ENCODE measurements around the gene MEIS2. TPM values are rescaled to one million over a fixed set of nuclear protein-coding genes. Genes with fewer than 3 reads are reported as not detected.

MEIS2 gene
- total RNA-seq, 2 donors from 2014 or later: 7.1 to 9.7 TPM

DNA sequence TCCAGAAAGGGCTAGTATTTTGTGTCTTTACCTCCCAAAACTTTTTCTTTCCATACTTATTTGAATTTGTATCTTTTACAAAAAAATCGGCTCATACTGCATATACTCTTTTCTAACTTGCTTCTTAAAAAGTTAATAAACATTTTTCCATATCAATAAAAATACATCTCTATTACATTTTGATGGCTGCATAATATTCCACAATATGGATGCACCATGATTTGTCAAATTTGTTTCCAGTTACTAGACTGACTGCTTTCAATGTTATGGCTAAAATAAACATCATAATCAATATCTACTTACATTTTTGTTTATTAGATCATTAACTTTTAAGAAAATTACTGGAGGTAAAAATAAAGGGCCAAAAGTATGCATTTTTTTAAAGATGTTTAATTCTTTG is 121.7 kb downstream of the MEIS2 start:
- TF ChIP-seq, protein P1, sequence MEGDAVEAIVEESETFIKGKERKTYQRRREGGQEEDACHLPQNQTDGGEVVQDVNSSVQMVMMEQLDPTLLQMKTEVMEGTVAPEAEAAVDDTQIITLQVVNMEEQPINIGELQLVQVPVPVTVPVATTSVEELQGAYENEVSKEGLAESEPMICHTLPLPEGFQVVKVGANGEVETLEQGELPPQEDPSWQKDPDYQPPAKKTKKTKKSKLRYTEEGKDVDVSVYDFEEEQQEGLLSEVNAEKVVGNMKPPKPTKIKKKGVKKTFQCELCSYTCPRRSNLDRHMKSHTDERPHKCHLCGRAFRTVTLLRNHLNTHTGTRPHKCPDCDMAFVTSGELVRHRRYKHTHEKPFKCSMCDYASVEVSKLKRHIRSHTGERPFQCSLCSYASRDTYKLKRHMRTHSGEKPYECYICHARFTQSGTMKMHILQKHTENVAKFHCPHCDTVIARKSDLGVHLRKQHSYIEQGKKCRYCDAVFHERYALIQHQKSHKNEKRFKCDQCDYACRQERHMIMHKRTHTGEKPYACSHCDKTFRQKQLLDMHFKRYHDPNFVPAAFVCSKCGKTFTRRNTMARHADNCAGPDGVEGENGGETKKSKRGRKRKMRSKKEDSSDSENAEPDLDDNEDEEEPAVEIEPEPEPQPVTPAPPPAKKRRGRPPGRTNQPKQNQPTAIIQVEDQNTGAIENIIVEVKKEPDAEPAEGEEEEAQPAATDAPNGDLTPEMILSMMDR (conservative IDR thresholded peaks at IDR 0.05): no peak
- Mint-ChIP-seq H3K27ac (no peak overlapping the region), H3K9me3 (peaks cover 13% of the 10 kb centered on the region), H3K27me3 (ENCODE audit: insufficient read depth) (no peaks in the 10 kb centered on the region), H3K36me3 (ENCODE audit: low read depth) (no peaks in the 10 kb centered on the region), H3K4me1 (peaks cover 10% of the 10 kb centered on the region), H3K4me3 (no peak overlapping the region)
- no peak for DNase-seq
- no peak overlapping the region for H3K27ac ChIP-seq (ENCODE audit: low read depth, low read length)
- H3K36me3 ChIP-seq (ENCODE audit: control insufficient read depth, insufficient read depth, low read length): no peaks in the 10 kb centered on the region
- no peaks in the 10 kb centered on the region for H3K27me3 ChIP-seq (ENCODE audit: control insufficient read depth, insufficient read depth, low read length, poor library complexity, severe bottlenecking)
- peaks cover 17% of the 10 kb centered on the region for H3K9me3 ChIP-seq (ENCODE audit: control insufficient read depth, low read length)
- no peaks in the 10 kb centered on the region for H3K4me1 ChIP-seq (ENCODE audit: control insufficient read depth, insufficient read depth, low read length)
- no peak overlapping the region for H3K4me3 ChIP-seq (ENCODE audit: low read length)
- 82 to 100% methylated on average over 1 of the region's 1 CpG for WGBS, 2 experiments (ENCODE audit: insufficient coverage in 1 of 2, insufficient read length in 1 of 2)
- H3K9ac ChIP-seq (ENCODE audit: extremely low read depth, low read length, poor library complexity, severe bottlenecking): no peak overlapping the region

DNA sequence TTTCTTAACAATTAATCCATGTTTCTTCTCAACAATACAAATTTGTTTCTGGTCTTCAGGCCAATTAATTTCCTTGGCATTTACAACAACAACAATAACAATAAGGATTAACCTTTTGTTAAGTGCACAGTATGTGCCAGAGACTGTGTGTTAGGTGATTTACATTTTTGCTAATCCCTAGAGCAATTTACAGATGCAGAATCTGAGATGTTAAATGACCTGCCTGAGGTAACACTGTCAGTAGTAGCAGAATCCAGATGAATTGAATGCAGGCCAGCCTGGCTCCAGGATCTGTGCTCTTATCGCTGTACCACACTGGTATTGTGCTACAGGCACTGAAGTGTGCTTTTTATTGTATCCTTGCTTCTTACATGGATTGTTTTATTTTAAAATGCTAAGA is 122.2 kb downstream of the MEIS2 start:
- TF ChIP-seq, protein P1 (conservative IDR thresholded peaks at IDR 0.05): no peak
- Histone ChIP-seq H3K4me1 (ENCODE audit: control insufficient read depth, insufficient read depth, low read length) (no peaks in the 10 kb centered on the region), H3K27ac (ENCODE audit: low read depth, low read length) (no peak overlapping the region), H3K4me3 (ENCODE audit: low read length) (no peak overlapping the region), H3K9ac (ENCODE audit: extremely low read depth, low read length, poor library complexity, severe bottlenecking) (no peak overlapping the region), H3K9me3 (ENCODE audit: control insufficient read depth, low read length) (peaks cover 12% of the 10 kb centered on the region), H3K27me3 (ENCODE audit: control insufficient read depth, insufficient read depth, low read length, poor library complexity, severe bottlenecking) (no peaks in the 10 kb centered on the region), H3K36me3 (ENCODE audit: control insufficient read depth, insufficient read depth, low read length) (no peaks in the 10 kb centered on the region)
- WGBS, 2 experiments (ENCODE audit: insufficient coverage in 1 of 2, insufficient read length in 1 of 2): 89% methylated on average over 1 of the region's 1 CpG; no CpG with 5 or more reads in 1 of the 2 experiments
- DNase-seq: no peak
- Mint-ChIP-seq H3K27me3 (ENCODE audit: insufficient read depth) (no peaks in the 10 kb centered on the region), H3K36me3 (ENCODE audit: low read depth) (no peaks in the 10 kb centered on the region), H3K4me3 (no peak overlapping the region), H3K4me1 (peaks cover 10% of the 10 kb centered on the region), H3K9me3 (peaks cover 8% of the 10 kb centered on the region), H3K27ac (no peak overlapping the region)

DNA sequence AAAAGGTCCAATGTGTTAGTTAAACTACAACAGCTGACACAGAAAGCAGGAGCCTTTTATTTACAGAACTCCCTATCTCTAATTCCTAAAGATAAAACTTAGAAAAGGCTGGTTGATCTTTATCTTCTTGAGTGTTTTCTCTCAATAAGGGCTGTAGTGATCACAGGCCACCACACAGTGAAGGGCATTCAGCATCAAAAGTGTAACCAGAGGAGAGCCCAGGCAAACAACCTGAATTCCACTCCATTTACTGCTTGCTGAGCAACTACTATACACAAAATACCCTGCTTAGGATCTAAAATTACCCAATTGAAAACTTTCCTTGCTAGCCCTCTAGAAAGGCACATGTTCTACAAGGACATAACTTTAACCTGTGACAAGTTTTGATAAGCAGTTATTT is 122.7 kb downstream of the MEIS2 start:
- Histone ChIP-seq H3K27me3 (ENCODE audit: control insufficient read depth, insufficient read depth, low read length, poor library complexity, severe bottlenecking) (no peaks in the 10 kb centered on the region), H3K36me3 (ENCODE audit: control insufficient read depth, insufficient read depth, low read length) (no peaks in the 10 kb centered on the region), H3K9ac (ENCODE audit: extremely low read depth, low read length, poor library complexity, severe bottlenecking) (no peak overlapping the region), H3K27ac (ENCODE audit: low read depth, low read length) (no peak overlapping the region), H3K4me3 (ENCODE audit: low read length) (no peak overlapping the region), H3K9me3 (ENCODE audit: control insufficient read depth, low read length) (peaks cover 8% of the 10 kb centered on the region), H3K4me1 (ENCODE audit: control insufficient read depth, insufficient read depth, low read length) (no peaks in the 10 kb centered on the region)
- TF ChIP-seq, protein P1 (conservative IDR thresholded peaks at IDR 0.05): no peak
- Mint-ChIP-seq H3K4me3 (no peak overlapping the region), H3K4me1 (peaks cover 10% of the 10 kb centered on the region), H3K27ac (no peak overlapping the region), H3K27me3 (ENCODE audit: insufficient read depth) (no peaks in the 10 kb centered on the region), H3K36me3 (ENCODE audit: low read depth) (no peaks in the 10 kb centered on the region), H3K9me3 (peaks cover 5% of the 10 kb centered on the region)
- DNase-seq: peak; percentile 57
